SU-DHL-6 (cell line): ENCODE measurements around the gene ANKRD36C.

ENCODE experiments used
- CTCF ChIP-seq: fragments of 200-600 bp; sonication (generic); IDR thresholded peaks from one replicate; pipeline ENCODE4 v1.5.1; 2017; ENCODE audit warnings: antibody characterized with exemption, mild to moderate bottlenecking, low read length, moderate library complexity; ENCODE audit not compliant: insufficient read depth, poor library complexity, severe bottlenecking
- EZH2phosphoT487 ChIP-seq: fragments of 200-600 bp; sonication (generic), shearing (Covaris generic); conservative IDR thresholded peaks from 2 replicates; pipeline ENCODE4 v1.6.1; 2018; ENCODE audit warnings: mild to moderate bottlenecking, antibody characterized with exemption, low read length, moderate library complexity, mixed read lengths

DNA sequence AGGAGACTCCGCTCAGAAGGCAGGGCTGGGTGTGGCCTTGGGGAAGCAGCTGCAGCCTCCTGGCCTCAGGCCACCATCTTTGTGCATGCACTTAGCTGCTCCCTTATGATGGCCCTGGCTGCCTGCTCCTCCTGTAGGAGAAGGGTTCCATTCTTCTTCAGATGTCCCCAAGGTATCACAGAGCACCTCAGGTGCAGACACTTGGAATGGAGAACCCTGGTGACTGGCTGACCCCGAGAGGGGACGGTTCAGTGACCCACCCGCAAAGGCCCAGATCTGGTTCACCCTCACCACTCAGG lies 33.5 kb upstream of the ANKRD36C start:
- TF ChIP-seq CTCF (no peak), EZH2phosphoT487 (no peak)
